Pons (tissue), 1 donor: ENCODE measurements around the gene RIPK3.
"Not testable (repeated sequence)": the region's sequence is repeated elsewhere in the genome, so short reads cannot be mapped to it uniquely, and the experiment has no call there.

Experiments
- DNase-seq: peaks from one replicate; pipeline ENCODE4 v3.0.0-alpha.2; 2016; ENCODE audit warnings: low spot score

The RIPK3 gene

DNA sequence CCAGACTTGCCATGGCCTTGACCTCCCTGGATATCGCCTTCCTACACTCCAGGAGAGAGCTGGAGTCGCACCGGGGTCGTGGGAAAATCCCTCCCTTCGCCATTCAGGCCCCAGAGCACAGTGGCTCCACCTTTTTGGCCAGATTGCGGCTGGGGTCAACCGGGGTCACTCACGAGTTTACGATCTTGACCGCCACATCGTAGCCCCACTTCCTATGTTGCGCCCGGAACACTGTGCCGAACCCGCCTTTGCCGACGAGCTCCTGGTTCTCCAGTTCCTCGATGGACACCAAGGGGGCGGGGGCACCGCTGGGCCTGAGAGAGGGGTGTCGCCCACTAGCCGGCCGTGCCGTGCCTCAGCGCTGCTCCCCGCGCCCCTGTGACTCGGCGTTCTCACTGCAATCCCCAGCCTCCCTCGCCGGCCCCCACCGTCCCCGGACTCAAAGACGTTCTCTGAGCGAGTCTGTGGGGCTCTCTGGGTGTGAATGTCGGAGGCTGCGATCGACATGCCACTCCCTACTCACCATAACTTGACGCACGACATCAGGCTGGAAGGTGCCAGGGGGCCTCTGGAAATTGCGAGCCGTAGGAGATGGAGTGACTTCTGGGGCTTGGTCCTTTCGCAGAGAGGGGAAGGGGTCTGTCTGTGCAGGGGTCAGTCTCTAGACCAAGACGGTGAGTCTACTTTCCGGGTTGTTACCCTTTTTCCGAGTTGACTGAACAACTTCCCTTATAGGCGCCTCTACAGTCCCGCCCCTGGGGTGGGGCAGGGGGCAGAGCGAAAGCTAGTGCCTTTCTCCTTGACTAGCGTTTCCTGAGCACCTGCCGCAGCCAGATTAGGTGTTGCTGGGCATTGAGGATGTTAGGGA is at the start of gene RIPK3:
TSS of gene RIPK3 (minus strand) at position 708 of the 868 bp plus-strand sequence. CDS start at position 543, 165 bp downstream.
- peak; percentile 22 for DNase-seq

DNA sequence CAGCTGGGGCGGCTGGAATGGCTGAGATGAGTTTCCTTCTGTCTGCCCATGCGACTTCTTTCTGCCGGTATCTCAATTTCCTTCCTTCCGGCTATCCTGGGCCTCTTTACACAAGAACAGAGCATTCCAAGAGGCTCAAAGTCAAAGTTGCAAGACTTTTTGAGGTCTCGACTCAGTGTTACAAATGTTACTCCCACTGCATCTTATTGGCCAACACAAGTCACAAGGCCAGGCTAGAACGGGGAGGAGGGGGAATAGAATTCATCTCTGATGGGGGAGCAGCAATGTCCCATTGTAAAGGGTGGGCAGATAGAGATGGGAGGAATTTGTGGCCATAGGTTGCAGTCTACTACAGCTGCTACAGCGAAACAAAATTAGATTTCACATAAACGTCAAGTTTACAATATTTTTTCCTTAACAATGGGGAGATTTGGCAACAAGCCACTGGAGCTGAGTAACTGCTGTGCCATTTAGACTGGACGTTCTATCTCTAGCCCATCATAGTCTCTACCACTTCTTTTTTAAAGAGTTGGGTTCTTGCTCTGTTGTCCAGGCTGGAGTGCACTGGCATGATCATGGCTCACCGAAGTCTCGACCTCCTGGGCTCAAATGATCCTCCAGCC is 49.5 kb upstream of the RIPK3 start:
- no peak for DNase-seq

DNA sequence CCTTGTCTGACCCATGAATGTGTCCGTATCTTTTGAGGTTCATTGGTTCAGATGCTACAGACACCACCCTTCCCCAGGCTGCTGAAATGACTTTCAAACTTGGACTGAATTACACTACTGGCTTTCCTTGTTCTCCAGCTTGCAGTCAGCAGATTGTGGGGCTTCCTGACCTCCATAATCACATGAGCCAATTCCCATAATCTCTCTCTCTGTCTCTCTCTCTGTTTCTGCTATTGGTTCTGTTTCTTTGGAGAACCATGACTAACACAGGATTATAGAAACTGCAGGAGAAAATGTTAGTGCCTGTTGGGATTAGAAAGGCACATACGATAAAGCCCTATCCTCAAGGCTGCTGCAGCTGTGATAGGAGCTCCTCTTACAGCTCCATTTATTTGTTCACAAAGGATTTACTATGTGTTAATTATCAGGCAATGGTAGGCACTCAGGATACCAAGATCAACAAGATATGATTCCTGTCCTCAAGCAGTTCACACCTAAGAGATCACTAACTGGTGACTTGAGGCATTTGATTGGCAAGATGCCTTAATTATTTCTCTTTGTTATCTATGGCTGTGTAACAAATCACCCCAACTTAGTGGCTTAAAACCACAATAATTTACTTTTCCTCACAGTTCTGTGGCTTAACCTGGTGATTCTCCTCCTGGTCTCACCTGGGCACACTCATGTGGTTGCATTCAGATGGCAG is 48.8 kb upstream of the RIPK3 start:
- DNase-seq, result no peak

DNA sequence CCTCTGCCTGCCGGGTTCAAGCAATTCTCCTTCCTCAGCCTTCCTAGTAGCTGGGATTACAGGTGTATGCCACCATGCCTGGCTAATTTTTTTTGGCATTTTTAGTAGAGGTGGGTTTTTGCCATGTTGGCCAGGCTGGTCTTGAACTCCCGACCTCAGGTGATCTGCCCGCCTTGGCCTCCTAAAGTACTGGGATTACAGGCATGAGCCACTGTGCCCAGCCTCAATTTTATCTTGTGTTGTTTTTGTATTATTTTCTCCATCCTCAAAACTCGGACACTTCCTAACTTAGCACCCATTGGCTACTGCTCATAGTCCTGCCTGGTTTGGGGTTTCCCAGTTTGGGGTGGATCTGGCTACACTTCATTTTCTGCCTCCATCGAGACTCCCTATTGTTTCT is 47.8 kb upstream of the RIPK3 start:
- not testable (repeated sequence) for DNase-seq

DNA sequence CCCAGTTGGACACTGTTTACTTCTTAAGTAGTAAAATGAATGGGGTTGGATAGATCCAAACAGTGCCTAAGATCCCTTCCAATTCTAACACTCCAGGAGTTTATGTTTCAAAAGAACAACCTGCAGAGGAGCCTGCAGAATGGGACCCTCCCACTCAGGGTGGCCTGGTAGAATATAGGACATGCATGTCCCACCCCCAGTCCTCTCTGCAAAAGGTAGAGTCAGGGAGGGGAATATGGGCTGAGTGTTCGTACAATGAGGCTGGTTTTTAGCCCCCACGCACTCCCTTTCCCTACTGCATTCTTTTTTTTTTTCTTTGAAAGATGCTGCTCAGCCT is 47.2 kb upstream of the RIPK3 start:
- no peak for DNase-seq

DNA sequence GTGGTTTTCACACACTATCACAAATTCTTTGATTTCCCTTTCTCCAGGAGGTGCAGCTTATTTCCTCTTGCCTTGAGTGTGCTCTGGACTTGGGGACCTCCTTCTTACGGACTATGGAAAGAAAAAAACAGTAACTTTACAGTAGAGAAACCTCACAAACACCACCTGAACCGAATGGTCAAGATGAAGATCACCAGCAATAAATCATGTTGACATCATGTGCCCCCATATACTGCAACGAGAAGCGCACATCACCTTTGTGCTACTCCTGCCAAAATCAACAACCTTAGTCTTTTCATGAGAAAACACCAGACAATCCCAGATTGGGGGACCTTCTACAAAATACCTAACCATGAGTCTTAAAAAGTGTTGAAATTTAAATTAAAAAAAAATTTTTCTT is 45.7 kb upstream of the RIPK3 start:
- DNase-seq, result no peak

DNA sequence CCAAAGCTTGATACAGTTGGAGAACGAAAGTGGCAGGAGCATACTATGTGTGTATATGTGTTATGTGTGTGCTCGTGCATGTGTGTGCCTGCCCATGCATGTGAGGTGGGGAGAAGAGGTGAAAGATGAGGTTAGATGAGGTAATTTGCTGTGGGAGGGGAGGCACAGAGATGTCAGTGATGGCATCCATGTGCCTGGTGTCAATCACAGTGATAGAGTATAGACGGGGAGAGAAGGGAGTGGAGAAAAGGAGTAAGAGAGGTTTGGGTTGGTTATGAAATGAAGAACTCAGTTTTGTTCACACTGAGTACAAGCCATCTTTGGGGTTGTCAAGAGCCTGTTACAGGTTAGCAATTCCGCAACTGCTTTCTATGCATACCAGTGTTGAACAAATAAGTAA is 44.4 kb upstream of the RIPK3 start:
- no peak for DNase-seq

DNA sequence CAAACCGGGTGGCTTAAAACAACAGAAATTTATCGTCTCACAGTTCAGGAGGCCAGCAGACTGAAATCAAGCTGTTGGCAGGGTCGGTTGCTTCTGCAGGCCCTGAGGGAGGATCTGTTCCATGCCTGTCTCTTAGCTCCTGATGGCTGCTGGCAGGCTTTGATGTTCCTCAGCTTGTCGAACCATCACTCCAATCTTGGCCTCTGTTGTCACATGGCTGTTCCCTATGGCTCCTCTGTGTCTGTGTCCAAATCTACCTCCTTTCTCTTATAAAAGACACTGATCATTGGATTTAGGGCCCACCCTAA is 42.2 kb upstream of the RIPK3 start:
- no peak for DNase-seq

DNA sequence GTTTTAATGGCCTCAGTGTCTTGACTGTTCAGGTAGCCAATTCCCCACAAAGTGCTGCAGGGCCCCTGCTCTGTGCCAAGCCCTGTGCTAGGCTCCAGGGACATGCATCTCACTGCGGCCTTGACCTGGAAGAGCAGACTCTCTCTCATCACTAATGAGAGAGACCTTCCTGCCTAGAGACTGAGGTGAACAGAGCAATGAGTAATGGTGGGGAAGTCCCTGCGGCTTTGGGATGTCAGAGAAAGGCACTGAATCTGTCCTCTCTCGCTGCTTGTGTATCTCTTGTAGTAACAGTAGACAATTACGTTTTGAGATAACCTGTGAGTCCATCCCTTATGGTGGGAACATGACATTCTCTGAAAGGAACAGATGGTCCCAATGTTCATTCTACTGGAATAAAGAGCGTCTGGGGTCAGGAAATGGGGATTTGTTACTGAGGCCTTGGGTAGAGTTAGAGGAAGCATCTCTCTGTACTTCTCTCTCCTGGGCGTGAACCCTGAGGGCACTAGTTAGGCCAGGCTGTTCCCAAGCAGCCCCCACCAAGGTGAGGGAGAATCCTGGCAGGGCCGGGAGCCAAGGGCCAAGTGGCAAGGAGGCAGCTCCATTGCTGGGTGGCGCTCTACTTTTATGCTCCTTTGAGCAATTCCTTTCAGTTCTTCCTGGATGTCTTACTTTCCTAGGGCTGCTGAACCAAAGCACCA is 41.7 kb upstream of the RIPK3 start:
- DNase-seq, result no peak

DNA sequence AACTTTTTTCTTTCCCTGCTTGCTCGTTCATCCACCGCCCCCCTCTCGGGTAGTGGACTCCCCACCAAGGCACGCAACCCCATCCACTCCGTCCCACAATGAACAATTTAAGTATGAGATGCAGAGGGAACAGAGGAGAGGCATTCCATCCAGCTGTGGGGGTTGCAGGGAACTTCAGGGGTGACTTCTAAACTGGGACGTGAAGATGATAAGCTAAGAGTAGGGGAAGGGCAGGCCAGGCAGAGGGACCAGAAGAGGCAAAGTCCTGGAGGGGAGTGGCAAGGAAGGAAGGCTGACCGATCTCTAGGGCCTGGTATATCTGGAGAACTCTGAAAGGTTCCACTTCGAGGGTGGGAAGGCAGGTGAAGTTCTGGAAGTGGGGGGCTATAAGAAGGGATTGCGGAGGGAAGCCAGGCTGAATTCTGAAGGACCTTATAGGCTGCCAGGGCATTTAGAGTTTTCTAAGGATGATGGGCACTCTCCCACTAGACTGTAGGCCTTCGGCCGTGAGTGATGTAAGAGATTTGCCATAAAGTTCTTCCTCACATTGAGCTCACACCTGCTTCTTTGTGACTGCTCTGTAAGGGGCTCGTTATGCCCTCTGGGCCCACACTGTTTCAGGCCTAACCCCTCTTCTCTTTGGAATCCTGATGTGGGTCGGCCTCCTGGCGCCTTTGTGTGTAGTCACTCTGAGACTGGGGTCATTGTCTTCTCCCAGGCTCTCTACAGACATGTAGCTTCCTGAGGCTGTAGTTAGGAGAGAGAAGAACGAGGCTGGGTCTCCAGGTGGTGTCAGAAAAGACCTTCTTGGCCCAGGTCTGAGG is 40.3 kb upstream of the RIPK3 start:
- DNase-seq, result no peak

DNA sequence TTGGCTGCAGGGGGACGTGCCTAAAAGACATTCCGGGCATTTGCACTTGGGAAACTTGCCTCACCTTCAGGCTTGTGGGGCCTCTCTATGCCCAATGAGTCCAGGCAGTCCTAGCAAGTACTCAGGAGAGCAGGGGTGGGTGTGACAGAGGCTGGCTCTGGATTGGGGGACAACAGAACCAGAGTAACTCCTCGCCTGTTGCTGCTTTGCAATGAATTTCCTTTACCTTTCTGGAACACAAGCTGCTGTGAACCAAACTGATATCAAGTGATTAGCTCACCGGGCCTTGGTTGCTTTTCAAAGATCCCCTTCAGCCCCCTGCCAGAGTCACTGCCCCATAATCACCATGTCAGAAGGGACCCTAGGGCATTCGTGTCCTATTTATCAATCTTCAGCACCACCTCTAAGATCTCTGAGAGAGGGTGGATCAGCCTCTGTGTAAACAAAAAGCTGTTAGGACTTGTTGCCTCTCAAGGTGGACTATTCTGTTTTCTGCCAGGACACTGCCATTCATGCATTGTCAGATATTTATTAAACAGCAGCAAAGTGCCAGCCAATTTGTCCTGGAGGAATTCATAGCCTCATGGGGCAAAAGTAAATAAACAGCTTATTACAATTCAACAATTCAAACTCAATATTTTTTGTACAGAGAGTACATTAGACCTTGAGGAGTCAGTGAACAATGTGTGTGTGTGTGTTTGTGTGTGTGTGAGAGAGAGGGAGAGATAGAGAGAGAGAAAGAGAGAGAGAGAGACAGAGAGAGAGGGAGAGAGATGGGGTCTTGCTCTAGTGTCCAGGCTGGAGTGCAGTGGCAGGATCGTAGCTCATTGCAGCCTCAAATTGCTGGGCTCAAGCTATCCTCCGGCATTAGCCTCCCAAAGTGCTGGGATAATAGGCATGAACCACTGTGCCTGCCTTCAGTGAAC is 39.5 kb upstream of the RIPK3 start:
- no peak for DNase-seq

DNA sequence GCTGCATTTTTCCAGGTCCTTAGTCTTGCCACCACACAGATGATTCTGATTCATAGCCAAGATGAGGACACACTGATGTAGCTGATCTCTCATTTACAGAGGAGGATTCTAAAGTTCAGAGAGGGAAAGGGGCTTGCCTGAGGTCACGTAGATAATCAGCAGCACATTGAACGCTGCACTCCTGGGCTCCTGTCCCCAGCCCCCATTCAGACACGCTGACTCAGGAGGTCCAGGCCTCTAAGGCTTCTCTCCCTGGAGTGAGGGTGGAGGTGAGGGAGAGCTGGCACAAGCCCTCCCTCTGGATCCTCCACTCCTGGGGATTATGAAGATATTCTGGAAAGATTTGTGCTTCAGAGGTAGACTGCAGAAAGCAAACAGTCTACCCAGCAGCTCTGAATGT is 38.5 kb upstream of the RIPK3 start:
- DNase-seq, result no peak

DNA sequence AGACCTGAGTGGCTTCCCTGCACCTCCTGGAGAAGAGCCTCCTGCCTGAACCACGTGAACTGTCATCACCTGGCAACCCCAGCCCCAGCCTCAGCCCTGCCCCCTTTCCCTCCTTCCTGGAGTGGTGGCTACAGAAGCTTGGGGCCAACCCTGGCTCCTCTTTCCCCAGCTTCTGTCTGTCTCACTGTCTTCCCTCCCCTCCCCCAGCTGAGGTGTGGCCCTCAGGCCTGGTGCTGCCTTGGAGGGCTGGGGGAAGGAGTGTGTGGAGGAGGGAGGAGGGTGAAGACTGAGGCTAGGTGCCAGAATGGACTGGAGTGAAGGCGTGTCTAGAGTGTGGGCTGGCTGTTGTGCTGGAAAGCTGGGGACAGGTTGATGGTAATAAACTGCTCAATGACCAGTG is 37.9 kb upstream of the RIPK3 start:
- DNase-seq, result no peak

DNA sequence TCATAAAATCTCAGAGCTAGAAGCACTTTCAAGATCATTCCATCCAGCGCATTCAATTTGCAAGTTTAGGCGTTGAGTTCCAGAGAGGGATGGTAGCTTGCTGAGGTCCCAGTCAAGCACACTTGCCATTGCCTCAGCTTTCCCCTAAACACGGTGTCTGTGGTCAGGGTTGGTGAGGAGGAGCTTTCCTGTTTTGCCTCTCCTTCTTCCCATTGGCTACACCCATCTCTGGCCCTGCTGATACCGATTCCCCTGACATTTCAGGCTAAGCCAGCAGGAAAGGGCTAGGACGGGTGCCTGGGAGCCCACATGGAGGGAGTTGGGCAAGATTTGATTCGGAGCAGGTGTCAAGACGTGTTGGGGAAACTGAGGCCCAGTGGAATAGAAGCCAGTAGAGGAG is 37.3 kb upstream of the RIPK3 start:
- DNase-seq, result no peak

DNA sequence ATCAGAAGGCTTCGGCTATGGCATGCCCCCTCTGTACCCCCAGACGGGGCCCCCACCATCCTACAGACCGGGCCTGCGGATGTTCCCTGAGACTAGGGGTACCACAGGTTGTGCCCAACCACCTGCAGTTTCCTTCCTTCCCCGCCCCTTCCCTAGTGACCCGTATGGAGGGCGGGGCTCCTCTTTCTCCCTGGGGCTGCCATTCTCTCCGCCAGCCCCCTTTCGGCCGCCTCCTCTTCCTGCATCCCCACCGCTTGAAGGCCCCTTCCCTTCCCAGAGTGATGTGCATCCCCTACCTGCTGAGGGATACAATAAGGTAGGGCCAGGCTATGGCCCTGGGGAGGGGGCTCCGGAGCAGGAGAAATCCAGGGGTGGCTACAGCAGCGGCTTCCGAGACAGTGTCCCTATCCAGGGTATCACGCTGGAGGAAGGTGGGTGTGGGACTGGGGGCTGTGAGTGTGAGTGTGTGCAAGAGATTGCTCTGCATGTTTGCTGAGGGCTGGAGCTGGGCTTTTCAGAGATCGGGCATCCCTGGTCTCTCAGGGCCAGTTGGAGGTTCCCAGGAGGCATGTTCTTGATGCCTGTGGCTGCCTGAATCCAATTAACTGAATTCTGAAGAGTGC is 36.8 kb upstream of the RIPK3 start:
- DNase-seq, result no peak

DNA sequence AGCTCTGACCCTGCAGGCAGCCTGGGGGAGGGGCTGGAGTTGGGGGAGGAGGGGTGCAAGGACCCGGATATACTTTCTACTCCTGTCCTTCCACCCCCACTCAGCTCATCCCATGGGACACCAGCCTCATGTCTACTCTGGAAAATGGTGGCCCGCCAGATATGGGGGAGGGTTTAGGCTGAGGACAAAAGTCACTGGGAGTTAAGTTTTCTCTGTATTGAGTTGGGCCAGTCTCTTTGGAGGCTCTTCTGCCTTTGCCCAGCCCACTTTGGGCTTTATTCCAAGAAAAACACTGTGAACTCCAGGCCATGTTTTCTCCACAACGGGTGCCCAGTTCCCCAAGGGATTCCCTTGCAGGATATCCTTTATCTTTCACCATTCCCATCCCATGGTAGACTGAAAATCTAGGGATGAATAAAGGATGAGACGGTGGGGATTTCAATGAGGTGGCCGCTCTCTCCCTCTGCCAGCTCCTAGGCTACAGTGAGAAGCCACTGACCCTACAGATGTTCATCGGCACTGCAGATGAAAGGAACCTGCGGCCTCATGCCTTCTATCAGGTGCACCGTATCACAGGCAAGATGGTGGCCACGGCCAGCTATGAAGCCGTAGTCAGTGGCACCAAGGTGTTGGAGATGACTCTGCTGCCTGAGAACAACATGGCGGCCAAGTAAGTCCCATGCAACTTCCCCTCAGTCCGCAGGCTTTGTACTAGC is 33.1 kb upstream of the RIPK3 start:
- DNase-seq, result no peak

DNA sequence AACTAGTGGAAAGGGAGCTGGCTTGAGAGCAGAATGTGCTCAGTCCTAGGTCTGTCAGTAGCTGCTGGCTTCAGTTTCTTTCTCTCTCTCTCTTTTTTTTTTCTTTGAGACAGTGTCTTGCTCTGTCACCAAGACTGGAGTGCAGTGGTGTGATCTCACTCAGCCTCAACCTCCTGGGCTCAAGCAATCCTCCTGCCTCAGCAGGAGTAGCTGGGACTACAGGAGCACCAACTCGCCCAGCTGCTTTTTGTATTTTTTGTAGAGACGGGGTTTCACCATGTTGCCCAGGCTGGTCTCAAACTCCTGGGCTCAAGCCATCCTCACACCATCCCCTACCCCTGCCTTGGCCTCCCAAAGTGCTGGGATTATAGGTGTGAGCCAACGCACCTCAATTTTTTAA is 31.8 kb upstream of the RIPK3 start:
- not testable (repeated sequence) for DNase-seq

DNA sequence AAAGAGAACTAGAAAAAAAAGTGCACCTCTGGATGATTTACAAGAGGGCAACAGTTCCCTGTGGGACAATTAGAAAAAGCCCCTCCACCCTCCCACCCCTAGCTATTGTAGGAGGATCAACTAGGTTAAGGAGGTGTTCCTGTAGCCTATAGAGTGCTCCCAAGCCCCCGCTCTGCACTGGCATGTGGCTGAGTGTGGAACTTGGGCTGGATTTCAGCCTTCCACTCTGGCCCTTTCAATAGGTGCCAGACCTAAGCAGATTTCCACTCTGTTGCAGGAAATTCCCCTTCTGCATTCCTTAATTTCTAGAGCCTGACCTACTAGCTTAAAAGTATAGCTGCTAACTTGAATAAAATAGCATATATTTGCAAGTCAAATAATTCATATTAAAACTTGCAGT is 31.0 kb upstream of the RIPK3 start:
- DNase-seq, result no peak

DNA sequence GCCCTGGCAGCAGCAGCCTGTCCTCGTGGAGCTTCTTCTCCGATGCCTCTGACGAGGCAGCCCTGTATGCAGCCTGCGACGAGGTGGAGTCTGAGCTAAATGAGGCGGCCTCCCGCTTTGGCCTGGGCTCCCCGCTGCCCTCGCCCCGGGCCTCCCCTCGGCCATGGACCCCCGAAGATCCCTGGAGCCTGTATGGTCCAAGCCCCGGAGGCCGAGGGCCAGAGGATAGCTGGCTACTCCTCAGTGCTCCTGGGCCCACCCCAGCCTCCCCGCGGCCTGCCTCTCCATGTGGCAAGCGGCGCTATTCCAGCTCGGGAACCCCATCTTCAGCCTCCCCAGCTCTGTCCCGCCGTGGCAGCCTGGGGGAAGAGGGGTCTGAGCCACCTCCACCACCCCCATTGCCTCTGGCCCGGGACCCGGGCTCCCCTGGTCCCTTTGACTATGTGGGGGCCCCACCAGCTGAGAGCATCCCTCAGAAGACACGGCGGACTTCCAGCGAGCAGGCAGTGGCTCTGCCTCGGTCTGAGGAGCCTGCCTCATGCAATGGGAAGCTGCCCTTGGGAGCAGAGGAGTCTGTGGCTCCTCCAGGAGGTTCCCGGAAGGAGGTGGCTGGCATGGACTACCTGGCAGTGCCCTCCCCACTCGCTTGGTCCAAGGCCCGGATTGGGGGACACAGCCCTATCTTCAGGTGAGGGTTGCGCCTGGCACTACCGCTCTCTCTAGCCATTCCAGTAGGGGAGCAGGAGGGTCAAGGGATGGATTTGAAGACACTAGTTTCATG is 30.3 kb upstream of the RIPK3 start:
- DNase-seq, result no peak
